OCI-LY3 (cell line): ENCODE measurements around the gene FMN1.

Experiments
- EZH2phosphoT487 ChIP-seq: fragments of 200-600 bp; shearing (Covaris generic); IDR thresholded peaks from 2 replicates; pipeline ENCODE4 v1.6.1; 2018; ENCODE audit warnings: antibody characterized with exemption, mixed run types, low read depth
- TF ChIP-seq, protein P1 (sequence below): fragments of 200-600, 300-600 bp; sonication (generic); IDR thresholded peaks from 2 replicates; pipeline ENCODE4 v1.5.1; 2014; ENCODE audit warnings: antibody characterized with exemption, low read length, low read depth

DNA sequence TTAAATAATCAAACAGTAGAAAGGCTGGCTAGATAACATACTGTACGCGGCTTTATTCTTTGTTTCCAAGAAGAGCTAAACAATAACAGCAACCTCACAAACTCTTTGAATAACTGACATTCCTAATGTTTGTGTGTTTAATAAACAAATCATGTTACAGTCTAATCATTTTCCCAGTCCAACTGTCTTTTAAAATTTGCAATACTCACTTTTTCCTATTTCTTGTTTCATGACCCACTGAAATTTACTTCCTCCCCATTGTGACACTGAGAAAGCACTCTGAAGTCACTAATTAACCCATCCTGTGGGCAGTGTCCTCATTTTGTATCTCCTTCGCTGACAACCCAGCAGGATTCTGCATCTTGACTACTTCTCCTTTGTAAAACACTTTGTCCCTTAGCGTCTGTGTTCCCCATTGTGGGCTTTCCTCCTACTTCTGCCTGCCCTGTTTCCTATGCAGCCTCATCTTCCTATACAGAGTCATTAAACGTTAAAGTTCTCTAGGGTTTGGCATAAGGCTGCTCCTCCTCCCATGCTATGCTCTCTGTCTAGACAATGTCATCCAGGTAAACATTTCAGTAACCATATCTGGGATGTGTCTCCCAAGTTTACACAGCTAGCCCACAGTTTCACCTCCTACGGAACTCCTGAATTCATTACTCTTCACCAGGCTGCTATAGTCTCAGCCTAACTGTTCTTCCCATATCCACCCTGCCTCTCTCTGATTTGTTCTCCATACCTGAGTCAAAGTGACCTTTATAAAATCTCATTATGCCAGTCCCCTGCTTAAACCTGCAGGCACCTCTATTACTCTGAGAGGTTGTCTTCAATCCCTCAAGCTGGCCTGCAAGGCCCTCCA lies 327.8 kb downstream of the FMN1 start:
- TF ChIP-seq, protein P1, sequence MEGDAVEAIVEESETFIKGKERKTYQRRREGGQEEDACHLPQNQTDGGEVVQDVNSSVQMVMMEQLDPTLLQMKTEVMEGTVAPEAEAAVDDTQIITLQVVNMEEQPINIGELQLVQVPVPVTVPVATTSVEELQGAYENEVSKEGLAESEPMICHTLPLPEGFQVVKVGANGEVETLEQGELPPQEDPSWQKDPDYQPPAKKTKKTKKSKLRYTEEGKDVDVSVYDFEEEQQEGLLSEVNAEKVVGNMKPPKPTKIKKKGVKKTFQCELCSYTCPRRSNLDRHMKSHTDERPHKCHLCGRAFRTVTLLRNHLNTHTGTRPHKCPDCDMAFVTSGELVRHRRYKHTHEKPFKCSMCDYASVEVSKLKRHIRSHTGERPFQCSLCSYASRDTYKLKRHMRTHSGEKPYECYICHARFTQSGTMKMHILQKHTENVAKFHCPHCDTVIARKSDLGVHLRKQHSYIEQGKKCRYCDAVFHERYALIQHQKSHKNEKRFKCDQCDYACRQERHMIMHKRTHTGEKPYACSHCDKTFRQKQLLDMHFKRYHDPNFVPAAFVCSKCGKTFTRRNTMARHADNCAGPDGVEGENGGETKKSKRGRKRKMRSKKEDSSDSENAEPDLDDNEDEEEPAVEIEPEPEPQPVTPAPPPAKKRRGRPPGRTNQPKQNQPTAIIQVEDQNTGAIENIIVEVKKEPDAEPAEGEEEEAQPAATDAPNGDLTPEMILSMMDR, result no peak
- no peak for TF ChIP-seq EZH2phosphoT487
